GM19468 (cell line): ENCODE data around the gene KSR2.
"Not testable (repeated sequence)": the region's sequence is repeated elsewhere in the genome, so short reads cannot be mapped to it uniquely, and the experiment has no call there.

Experiments used
- ATAC-seq: cut with Tn5 transposase; IDR thresholded peaks from one replicate; pipeline ENCODE4 v1.9.1; 2021; ENCODE audit warnings: mild to moderate bottlenecking, moderate library complexity, moderate number of reproducible peaks; ENCODE audit not compliant: unreplicated experiment; ENCODE audit errors: extremely low read depth

Gene KSR2

DNA sequence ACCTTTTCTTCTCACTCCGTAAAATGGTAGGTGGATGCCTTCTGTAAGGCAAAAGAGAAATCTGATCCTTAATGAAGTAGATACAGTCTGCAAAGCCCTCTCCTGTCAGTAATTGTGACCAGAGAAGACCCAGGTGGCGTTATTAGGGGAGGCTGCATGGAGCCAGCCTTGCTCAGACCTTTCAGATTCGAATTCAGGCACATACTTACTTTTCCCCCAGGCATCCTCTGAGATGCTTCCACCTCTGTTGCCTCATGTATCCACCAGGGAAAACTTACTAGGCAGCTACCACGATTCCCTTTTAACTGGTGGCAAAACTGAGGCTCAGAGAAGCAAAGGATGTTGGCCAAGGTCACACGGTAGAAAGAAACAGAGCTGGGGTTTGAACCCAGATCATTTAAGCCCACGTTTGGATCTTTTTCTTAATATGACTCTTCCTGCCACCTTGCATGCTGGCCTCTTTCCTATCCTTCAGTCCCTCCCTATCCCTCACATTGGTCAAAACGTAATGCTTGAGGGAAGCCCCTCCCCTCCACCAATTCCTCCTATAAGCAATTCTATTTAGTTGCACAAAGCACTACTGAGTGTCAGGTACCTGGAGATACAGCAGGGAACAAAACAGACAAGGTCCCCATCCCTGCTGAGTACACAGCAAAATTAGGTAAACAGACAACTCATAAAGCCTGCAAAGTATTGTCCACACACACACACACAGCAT lies 179.4 kb downstream of the KSR2 start:
- no peak for ATAC-seq

DNA sequence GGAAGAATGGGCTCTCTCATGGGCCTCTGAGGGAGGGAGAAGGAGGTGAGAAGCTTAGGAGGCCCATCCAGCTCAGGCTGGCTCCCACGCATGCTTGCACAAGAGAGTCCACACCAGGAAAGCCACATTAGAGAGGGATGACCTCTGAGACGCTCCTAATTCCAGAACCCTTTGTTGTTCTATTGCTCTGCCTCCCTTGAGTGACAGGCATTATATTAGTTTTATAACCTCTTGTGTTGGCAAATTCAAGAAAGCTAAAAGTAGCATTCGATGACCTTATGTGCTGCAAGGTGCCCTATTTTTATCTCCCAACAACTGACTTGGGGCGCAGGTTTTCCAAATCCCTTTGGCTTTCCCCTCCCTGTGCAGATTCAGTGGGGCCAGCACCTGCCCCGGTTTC lies 190.1 kb downstream of the KSR2 start:
- no peak for ATAC-seq

DNA sequence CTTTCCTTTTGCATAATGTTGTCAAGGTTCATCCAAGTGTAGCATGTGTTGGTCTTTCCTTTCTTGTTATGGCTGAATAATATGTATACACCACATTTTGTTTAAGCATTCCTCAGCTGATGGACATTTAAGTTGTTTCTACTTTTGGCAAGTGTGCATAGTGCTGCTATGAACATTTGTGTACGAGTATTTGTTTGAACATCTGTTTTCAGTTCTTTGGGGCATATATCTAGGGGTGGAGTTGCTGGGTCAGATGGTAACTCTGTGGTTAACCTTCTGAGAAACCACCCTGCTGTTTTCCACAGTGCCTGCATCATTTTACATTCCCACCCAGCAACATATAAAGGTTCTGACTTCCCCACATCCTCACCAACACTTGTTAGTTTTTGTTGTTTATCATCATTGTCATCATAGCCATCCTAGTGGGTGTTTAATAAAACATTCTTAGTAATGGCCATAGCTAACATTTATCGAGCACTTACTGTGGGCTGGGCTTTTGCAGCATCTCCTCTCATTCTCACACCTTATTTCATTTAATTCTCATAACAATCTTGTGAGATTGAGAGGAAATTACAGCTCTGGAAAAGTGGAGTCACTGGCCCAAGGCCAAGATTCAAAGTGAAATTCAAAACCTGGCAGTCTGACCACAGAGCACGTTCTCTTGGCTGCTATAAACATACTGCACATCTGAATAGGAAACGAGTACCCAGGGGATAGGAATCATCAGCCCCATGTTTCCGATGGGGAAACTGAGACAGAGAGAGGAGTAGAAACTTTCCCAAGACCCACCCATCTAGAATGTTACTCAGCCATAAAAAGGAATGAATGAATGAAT lies 193.6 kb downstream of the KSR2 start:
- no peak for ATAC-seq

DNA sequence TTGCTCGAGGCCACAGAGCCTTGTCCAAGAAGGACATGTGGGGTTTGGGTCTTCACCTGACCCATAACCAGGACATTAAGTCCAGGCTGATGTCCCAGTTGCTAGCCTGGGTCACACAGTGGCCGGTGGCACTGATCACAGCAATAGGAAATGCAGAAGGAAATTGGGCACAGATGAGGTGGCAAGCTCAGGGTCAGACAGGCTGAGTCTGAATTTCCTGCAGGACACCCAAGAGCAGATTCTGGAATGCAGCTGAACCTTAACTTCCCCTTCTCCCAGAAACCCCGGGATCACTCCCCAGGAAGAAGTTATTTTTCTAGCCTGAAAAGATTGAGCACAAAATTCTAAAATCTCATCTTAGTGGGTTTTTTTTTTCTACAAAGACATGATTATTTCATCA lies 199.9 kb downstream of the KSR2 start:
- ATAC-seq: no peak

DNA sequence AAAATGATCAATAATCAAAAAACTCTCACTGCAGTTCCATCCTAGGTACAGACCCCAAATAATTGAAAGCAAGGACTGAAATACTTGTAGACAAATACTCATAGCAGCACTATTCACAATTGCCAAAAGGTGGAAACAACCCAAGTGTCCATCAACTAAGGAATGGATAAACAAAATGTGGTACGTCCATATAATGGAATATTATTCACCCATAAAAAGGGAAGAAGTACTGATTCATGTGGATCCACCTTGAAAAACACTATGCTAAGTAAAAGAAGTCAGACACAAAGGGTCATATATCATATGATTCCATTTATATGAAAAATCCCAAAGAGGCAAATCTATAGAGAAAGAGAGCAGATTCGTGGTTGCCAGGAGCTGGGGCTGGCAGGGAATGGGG lies 202.8 kb downstream of the KSR2 start:
- no peak for ATAC-seq

DNA sequence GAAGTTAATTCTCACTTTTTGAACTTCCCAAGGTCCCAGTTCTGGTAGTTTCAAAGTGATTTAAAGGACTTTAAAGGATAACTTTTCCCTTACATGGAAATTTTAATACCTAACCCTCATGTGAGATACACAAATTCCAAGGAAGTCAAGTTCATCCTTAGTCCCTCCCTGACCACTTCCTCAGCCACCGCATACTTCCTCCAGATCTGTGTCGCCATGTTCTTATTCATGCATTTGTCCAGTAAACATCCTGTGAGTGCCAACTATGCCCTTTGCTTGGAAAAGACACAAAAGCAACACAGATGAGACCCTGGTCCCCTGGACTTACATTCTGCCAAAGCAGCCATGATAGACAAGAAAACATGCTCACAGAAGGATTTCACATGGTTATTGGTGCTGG lies 206.6 kb downstream of the KSR2 start:
- ATAC-seq: no peak

DNA sequence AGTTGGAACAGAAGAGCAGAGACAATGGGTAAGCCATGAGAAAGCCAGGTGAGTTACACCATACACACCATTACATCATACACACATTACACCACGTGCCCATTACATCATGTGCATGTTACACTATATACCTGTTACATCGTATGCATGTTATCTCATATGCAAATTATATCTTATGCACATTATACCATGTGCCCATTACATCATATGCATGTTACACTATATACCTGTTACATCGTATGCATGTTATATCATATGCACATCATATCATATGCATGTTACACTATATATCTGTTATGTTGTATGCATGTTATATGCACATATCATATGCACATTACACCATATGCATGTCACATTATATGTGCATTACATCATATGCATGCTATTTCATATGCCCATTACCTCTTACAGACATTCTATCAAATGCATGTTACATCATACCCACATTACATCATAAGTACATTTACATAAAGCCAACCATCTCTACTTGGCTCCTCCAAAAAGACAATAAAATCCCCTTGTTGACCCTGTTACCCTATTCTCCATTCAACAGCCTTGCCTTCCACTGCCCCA lies 207.2 kb downstream of the KSR2 start:
- no peak for ATAC-seq

DNA sequence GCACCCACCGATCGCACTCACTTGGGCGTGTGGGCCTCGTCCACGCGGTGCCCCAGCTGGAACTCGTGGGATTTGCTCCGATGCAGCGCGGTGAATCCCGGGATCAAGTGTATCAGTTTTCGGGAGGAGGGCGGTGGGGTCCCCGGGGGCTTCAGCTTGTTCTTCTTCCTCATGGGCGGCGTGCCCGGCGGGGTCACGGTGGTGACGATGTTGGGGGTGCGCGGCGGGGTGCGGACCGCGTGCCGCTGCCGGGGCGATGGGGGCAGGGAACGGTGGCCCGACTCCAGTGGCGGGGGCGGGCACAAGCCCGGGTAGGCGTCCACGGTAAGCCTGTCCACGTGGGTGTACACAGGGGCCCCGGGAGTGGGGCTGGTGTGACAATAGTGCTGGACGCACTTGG lies 207.8 kb downstream of the KSR2 start:
- no peak for ATAC-seq

DNA sequence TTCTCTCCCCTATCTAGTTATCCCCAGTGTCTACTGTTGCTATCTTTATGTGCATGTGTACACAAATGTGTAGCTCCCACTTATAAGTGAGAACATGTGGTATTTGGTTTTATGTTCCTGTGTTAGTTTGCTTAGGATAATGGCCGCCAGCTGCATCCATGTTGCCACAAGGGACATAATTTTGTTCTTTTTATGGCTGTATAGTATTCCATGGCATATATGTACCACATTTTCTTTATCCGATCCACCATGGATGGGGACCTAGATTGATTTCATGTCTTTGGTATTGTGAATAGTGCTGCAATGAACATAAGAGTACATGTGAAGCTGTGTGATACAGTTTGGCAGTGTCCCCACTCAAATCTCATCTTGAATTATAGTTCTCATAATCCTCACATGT lies 218.1 kb downstream of the KSR2 start:
- no peak for ATAC-seq

DNA sequence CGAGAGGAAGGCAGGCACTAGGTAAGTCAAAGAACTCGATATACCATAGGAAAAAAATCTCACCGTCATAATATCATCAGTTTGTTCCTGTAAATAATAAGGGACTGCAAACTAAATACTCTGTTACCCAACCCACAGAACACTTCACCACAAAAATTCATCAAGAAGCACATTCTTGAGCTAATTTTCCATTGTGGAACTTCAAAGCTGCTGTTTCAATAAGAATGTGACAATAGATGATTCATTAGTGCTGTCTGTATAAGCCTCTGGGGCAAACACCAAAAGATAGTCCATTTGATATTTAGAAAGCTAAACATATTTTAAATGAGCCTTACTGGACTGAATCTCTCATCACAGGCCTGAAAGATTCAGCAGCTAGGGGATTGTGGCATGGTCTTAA lies 219.4 kb downstream of the KSR2 start:
- no peak for ATAC-seq

DNA sequence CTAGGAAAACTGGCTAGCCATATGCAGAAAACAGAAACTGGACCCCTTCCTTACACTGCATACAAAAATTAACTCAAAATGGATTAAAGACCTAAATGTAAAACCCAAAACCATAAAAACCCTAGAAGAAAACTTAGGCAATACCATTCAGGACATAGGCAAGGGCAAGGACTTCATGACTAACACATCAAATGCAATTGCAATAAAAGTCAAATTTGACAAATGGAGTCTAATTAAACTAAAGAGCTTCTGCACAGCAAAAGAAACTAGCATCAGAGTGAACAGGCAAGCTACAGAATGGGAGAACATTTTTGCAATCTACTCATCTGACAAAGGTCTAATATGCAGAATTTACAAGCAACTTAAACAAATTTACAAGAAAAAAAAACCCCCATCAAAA lies 222.4 kb downstream of the KSR2 start:
- not testable (repeated sequence) for ATAC-seq

DNA sequence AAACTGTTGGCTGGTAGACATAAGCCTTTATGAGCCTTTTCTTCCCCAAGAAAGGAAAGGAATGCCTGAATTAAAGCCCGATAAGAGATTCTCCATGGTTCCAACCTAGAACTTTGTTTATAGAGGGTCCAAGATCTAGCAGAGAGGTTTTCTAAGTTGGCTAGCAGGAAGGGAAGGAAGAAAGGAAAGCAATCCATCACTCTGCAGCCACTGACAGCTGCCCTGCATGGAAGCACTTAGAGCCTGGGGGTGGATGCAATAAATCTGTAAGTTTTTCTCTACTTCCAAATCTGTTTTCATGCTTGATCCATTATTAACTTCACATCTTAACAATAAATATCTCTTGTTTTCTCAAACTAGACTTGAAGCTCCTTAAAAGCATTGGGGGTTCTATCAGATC lies 224.4 kb downstream of the KSR2 start:
- no peak for ATAC-seq

DNA sequence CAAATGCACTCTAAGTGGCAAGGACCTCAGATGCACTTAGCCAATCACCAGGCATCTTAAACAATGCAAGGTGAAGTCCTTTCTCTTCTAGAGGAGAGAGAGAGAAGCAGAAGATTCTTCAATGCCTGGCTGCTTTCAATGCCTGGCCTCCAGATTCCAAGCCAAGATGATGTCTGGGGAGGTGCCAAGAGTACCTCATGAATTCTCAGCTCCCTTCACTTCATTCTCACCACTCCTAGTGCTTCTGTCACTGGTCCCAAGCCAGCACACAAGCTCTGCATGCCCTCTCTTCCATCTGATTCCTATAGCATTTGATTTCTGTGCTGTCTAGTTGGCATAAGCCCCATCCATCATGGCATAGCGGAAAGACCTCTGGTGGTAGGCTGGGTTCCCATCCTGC lies 225.0 kb downstream of the KSR2 start:
- ATAC-seq: no peak

DNA sequence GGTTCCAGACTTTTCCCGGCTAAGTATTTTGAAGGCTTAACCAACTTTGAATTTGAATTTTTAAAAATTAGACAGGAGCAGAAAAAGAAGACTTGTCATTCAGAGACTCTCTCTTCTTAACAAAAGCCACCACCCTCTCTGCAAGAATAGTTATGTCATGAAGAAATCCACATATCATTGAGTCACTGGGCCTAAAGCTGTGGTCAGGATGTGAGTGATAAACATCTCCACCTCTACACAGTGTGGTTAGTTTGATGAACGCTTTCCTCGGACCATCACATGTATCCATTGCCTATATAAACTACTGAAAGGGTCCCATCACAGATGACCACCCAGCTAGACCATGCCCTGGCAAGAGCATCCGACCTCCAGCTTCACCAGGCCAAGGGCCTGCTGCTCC lies 226.1 kb downstream of the KSR2 start:
- no peak for ATAC-seq

DNA sequence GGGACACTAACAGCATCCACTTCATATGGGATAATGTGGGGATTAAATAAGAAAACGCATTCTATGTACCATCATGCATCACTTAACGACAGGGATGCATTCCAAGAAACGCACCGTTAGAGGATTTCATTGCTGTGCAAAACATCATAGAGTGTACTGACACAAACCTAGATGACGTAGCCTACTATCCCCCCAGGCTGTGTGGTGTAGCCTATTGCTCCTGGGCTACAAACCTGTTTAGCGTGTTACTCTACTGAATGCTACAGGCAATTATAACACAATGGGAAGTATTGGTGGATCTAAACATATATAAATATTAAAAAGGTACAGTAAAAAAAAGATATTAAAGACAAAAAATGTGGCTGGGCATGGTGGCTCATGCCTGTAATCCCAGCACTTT lies 230.6 kb downstream of the KSR2 start:
- ATAC-seq: no peak

DNA sequence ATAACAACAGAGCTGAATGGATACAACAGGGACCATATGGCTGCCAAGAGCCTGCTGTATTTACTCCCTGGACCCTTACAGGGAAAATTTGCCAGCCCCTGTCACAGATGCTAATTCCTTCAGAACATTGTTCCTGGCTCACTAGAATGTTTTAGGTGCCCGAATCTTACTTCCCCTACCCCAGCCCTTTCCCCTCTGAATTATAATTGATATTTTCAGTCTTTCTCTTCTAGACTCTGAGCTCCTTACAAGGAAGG lies 235.3 kb downstream of the KSR2 start:
- ATAC-seq: no peak

DNA sequence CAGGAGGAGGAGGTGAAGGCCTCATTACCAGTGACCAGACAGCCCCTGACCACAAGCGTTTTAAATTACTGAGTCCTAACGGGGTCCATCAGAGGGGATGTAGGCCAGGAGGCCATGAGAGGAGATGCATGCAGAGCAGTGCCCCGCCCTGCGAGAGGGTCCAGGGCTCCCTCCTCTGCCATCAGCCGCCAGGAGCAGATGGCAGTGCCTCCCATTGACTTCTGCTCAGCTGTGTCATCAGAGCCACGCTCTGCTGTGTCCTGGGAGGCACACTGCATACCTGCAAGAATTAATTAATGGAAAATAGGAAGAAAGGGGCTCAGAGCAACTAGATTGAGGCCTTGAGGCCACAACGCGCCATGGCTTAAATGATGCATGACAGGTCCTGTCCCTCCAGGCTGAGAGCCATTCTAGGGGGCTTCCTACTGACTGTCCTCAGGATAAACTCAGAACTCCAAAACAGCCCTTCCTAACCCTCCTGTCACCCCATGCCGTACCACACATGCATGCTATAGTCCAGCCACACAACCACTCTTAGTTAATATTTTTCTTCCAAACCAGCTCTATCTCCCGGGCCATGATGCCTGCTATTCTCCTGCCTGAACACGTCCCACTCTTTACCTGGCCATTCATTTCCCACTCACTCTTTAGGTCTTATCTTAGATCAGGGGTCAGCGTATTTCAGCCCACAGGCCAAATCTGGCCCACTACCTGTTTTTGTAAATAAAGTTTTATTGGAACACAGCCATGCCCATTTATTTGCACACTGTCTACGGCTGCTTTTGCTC lies 235.8 kb downstream of the KSR2 start:
- ATAC-seq: no peak

DNA sequence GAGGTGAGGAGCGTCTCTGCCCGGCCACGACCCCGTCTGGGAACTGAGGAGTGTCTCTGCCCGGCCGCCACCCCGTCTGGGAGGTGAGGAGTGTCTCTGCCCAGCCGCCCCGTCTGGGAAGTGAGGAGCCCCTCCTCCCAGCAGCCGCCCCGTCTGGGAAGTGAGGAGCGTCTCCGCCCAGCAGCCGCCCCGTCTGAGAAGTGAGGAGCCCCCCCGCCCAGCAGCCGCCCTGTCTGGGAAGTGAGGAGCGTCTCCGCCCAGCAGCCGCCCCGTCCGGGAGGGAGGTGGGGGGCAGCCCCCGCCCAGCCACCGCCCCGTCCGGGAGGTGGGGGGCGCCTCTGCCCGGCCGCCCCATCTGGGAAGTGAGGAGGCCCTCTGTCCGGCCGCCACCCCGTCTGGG lies 237.7 kb downstream of the KSR2 start:
- not testable (repeated sequence) for ATAC-seq

DNA sequence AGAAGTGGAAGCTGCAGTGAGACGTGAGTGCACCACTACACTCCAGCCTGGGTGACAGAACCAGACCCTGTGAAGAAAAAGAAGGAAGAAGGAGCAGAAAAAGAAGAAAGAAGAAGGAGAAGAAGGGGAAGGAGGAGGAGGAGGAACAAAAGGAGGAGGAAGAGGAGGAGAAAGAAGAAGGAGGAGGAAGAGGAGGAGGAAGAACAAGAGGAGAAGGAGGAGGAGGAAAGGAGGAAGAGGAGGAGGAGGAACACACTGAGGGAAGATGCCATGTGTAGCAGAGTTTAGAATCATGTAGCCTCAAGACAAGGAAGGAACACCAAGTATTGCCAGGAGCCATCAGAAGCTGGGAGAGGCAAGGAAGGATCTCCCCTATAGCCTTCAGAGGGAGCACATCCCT lies 241.5 kb downstream of the KSR2 start:
- ATAC-seq: no peak

DNA sequence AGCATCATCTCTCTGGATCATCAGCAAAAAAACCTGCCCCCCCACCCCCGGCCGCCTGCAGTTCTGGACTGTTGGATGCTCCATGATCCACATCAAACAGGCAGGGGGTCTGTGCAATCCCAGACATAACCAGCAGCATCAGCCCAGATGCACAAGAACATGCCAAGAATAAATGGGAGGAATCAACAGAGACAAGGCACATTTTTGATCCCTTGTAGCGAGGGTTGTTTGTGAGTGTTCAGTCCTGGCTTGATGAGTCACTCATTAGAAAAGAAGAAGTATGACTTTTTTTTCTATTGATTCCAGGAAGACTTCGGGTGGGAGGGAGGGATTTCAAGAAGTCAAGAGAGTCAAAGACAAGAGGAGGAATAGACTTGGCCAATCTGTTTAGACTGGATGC lies 244.2 kb downstream of the KSR2 start:
- ATAC-seq: no peak

DNA sequence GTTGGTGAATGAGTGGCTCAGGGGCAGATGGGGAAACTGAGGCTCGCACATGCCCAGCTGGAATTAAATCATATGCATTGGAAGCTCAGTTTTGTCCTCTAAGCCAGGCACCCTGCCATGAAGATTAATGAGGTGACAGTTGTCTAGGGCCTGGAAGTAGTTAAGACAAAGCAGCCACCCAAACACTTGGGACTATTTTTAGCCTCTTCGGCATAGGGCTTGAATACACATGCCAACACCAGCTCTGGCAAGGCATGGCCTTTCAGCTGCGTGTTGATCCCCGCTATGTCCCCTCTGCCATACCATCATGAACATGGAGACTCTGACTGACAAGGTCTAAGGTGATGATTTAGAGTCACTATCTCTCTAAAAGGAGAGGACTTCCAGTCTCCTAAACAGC lies 250.2 kb downstream of the KSR2 start:
- ATAC-seq: no peak
